Fibroblast of gingiva (primary cell): ENCODE data around the gene KPNA3.

Experiments used
- DNase-seq: peaks from one replicate; pipeline ENCODE4 v3.0.0-alpha.2; 2011; ENCODE audit warnings: low read depth

KPNA3 gene

DNA sequence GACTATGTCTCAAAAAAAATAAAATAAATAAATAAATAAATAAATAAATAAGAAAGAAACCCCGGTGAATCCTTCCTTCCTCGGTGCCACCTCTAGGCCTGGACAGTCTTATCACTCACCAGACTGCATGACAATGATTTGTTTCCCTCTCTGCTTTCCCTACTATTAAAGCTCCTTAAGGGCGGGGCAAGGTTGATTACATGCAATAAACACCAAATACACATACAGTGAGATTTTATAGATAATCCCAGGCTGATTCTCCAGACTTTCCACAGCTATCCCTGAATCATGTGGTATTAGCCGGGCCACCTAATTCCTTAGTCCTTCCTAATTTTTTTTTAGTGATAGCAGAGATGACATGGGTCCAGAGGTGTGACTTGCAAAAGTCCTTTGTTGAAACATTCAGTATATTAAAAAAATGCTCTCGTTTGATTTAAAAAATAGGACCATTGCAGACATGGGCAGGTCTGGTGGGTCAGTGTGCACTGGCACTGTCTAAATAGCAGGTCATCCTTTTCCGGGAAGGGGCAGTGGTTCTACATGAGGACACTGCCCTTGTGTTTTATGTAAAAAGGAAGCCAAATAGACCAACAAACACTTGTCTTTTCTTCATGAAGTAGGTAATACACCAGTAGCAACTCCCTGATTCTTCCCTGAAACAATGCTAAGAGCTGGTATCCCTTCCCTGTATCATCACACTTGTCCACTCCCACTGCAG is 115.7 kb downstream of the KPNA3 start:
- no peak for DNase-seq

DNA sequence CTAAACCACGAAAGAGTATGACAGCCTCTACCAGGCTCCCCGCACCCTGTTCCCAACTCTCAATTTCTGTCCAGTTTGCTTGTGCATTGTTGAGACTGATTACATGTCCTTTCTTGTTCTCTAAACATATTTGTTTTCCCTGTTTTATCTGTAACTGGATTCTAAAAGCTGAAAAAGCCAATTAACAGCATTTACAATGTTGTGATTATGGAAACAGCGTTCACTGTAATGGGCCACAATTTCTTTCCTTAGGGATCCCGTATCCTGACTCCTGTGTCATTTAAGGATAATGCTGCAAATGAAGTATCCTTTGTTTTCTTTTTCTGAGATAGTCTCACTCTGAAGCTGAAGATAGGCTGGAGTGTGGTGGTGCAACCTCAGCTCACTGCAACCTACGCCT is 121.7 kb downstream of the KPNA3 start:
- no peak for DNase-seq

DNA sequence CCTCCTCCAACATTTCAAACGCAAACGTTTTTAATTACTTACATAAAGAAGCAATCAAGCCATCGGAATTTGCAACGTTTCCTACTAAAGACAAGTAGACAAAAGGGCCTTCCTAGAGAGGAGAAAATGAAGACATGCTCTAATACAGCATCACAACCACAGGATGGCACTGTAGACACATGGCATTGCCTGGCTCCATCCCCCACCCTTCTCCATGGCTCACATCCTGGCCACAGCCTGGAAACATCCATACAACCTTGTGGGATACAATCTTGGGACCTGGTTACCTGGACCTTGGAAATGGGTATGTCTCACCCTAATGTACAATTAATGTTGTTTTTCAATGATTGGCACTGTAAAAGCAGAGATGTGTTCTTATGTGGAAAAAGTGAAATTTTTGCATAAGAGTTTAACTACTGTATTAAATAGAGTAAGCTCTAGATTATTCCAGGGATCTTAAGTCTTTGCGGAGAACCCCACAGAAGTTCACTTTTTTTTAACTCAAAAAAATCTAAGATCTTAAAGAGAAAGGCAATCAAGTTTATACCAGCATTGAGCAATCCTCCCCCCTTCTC is 122.7 kb downstream of the KPNA3 start:
- peak; percentile 70 for DNase-seq

DNA sequence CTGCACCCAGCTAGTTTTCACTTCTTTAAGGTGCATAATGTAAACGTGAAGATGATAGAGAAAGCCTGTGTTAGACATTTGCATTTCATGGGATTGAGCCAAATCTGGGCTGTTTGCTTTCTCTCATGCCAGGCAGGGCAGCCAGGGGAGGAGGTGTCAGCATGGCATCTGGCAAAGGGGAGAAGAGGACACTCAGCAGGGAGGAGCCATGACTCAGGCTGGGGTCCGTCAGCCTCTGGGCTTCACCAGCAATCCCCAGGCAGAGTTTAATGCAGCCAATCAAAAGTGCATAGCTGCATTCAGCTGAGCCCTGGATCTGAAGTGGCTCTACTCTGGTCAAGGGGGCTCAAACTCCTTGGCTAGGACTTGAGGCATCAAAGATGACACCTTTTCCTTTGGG is 124.7 kb downstream of the KPNA3 start:
- DNase-seq, result peak; percentile 45

DNA sequence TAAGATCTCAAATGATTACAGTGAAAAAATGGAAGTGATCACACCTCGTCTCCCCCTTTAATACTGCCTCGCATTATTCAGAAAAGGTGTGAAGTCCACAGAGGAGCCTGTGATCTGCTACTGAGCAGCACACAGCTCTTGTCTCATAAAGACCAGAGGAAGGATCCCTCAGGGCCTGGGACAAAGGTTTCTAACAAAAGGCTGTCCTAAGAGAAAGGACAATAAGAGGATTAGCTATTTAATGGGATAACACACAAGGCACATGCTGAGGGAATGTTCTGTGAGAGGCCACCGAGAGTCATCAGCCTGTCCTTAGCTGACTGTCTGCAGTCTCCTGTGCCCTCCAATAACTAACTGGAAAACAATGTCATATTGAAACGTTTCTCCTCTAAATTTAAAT is 127.9 kb downstream of the KPNA3 start:
- DNase-seq, result no peak

DNA sequence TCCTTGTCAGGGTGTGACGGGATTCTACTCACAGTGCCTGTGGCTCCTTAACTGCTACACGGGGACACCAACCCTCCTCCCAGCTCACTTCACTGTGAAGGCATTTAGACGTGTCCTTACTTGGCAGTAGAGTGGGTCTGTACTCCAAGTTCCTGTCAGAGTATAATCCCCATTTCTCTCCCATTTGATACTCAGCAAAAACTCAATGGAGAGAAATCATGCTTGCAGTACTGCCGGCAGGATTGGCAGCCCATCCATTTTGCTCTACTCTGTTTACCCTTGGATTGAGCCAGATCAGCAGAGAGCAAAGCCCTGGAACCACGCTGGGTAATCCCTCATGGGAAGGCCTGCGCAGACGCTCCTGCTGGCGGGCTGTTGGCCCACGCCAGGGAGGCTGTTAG is 135.2 kb downstream of the KPNA3 start:
- DNase-seq, result no peak

DNA sequence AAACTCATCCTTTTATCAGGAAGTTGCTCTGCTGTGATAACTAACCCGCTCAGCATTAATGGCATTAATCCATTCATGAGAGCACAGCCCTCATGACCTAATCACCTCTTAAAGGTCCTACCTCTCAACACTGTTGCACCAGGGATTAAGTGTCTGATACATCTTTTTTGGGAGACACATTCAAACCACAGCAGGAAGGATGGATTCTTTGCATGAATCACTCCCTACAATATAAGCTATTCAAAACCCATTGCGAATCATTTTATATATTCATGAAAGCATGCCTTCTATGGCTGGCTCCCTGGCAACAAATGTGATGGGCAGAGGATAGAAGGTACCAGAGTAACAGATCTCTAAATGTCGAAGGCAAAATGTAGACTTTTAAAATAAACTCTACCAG is 136.6 kb downstream of the KPNA3 start:
- no peak for DNase-seq

DNA sequence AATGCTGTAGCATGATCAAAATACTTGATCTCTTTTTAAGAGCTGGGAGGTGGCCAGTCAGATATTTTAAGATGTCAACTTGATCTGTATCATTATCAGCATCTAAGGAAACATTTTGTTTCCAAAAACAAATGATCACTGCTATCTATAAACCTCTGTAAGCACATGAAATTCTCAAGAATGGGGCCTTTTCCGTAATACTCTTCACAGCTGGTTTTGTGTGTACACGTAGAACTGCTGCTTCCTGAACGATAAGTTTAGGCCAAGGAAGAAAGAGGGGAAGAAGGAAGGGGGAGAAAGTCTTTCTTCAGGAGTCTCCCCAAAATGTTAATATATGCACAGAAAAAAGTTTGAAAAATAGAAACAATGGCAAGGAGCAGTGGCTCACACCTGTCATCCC is 138.5 kb downstream of the KPNA3 start:
- DNase-seq, result no peak

DNA sequence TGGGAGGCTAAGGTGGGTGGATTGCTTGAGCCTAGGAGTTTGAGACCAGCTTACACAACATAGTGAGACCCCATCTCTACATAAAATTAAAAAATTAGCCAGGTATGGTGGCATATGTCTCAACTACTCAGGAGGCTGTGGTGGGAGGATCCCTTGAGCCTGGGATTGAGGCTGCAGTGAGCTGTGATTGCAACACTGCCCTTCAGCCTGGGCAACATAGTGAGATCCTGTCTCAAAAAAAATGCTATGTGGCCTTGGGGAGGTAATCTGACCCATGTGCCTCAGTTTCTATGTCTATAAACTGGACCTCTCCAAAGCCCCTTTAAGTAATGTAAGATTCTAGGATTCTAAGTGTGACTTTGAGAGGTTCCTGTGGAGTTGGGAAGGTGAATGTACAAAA is 139.0 kb downstream of the KPNA3 start:
- DNase-seq, result no peak

DNA sequence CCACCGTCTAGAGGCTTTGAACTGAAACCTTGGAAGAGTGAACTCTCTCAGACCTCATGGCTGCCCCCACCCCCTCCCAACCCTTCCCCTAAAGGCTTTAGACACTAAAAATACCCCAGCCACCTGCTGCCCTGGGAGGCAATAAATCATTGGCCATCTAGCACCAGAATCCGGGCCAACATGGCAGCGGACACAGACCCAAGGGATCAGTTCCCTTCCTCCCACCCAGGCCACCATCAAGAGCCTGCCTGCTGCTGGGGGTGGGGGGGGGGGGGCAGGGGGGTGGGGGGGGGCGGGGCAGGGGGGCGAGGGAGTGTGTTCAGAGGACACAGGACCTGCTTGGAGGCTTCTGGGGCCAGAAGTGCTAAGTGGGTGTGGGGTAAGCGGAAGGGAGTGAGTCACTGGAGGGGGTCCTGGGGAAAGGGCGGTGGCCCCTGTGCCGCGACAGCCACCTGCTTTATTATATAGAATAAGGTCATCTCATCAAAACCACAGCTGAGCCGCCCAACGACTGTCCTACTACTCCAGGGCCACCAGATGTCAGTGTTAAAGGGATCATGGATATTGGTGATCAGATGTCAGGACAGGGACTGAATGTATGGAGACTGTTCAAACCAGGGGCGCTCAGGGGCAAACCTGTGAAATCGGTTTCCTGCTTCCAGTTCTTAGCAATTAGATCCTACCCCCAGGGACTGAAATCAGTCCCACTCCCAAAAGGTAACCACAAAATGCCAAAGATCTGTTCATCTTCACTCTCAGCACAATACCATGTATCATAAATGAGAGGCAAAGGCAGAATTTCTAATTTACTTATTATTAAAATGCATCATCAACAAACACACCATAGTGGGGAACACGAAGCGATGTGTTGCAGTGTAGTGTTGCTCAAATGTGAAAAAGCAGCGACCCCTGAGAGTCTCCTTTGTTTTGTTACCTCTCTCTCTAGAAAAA is 139.9 kb downstream of the KPNA3 start:
- DNase-seq, result peak; percentile 29

DNA sequence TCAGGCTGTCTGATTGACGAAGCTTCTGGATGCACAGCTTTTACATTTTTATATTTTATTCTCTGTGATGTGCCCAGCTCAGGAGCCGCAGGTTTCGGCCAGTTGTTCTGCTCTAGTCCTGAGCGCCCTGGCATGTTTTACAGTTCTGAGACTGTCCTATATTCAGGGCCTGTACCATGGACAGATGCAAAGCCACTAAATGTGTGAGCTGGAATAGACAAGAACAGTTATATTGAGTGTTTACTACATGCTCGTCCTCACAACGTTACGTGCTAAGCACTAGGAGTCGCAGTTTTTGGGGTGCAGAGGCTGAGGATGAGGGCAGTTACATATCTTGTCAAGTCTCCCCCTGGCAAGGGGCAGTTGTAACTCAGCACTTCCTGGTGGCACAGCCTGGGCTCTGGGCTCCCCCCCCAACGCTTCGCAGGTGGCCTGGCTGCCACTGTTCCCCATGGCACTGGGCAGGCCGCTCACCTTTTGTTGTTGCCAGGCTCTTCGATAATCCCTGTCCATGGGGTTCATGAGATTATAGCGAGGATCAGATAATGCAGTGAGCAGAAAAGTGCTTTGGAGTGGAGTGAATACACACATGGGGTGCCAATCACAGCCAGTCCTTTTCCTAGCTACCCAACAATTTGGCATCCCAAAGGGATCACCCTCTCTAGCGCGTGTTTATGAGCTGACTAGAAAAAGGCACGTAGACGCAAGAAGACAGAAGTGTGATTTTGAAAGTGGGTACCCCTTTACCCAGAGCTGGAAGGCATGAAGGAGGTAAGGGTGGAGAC is 140.7 kb downstream of the KPNA3 start:
- DNase-seq, result no peak

DNA sequence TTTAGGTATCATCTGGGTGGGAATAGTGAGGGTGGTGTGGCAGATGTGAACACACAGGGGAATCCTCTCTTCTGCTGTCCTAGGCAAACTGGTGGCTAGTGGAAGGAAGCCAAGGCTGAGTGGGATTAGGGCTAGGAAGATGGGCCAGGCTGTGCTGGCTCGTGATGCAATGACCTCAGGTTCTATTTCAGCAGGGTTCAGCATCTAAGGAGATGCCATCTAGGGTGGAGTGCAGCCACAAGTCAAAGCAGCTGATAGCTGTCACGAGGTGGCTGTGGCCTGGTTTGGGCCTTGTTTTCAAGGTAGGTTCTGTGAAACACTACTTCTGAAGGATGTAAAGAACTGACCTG is 142.5 kb downstream of the KPNA3 start:
- DNase-seq, result no peak
